ENCODE measurements around the gene GTF2A1. TPM values are rescaled to one million over a fixed set of nuclear protein-coding genes. Genes with fewer than 3 reads are reported as not detected.

GTF2A1 gene
- total RNA-seq, 3 donors from 2014 or later, result 27.5 to 33.3 (median 29.7) TPM

DNA sequence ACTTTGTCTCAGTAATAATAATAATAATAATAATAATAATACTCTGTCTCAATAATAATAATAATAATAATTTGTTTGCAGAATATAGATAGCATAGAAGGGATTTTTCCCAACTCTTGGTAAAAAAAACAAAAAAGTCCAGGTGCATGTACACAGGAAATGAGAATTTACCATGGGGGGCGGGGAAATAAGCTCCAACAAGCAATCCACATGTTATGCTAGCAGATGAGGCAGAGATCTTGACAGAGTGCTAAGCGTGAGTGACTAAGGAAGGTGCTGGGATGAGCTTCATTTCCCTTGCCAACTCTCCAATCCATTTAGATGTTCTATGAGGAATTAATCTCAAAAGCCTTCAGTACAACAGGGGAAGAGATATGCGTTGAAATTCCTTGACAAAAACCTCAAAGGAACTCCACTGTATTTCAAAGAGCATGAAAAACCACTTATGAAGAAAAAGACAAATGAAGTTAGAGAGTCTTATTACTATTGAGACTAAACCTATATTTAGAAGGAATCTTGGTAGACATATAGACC lies 44.9 kb upstream of the GTF2A1 start:
- TF ChIP-seq, protein P1, sequence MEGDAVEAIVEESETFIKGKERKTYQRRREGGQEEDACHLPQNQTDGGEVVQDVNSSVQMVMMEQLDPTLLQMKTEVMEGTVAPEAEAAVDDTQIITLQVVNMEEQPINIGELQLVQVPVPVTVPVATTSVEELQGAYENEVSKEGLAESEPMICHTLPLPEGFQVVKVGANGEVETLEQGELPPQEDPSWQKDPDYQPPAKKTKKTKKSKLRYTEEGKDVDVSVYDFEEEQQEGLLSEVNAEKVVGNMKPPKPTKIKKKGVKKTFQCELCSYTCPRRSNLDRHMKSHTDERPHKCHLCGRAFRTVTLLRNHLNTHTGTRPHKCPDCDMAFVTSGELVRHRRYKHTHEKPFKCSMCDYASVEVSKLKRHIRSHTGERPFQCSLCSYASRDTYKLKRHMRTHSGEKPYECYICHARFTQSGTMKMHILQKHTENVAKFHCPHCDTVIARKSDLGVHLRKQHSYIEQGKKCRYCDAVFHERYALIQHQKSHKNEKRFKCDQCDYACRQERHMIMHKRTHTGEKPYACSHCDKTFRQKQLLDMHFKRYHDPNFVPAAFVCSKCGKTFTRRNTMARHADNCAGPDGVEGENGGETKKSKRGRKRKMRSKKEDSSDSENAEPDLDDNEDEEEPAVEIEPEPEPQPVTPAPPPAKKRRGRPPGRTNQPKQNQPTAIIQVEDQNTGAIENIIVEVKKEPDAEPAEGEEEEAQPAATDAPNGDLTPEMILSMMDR (IDR thresholded peaks at IDR 0.05), result no peak
- TF ChIP-seq POLR2A (IDR thresholded peaks at IDR 0.05), result no peak
- intact Hi-C loops (cut with DNase I; ENCODE audit: low total_unique reads), result no loop called here

DNA sequence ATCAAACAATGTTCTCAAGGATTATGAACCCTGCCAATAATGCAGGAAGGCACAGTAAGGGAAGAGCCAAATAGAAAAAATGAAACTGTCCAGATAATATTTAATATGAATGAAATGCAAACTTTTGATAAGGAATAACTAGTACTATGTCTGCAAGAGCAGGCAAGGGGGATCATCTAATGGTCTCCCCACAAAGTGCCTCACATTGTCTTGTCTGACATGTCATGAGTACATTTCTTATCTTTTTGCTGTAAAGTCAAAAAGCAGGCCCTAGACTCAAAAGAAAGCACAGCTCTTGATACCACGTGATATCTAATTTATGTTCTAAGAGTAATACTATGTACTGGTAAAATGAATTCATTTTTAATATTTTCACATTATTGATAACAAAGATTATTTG lies 43.9 kb upstream of the GTF2A1 start:
- no peaks in the 10 kb centered on the region for H3K36me3 ChIP-seq
- TF ChIP-seq POLR2A (IDR thresholded peaks at IDR 0.05) (no peak), POLR2AphosphoS5 (IDR thresholded peaks at IDR 0.05) (no peak)
- TF ChIP-seq, protein P1 (IDR thresholded peaks at IDR 0.05), result no peak
- no peak overlapping the region for H3K27ac ChIP-seq
- no peaks in the 10 kb centered on the region for H3K9me3 ChIP-seq
- DNase-seq (ENCODE audit: low spot score in 2 of 2), result no peak
- H3K4me1 ChIP-seq, result no peaks in the 10 kb centered on the region
- no peaks in the 10 kb centered on the region for H3K27me3 ChIP-seq
- H3K4me3 ChIP-seq, result no peak overlapping the region
- intact Hi-C loops (cut with DNase I; ENCODE audit: low total_unique reads), result no loop called here

More for the DNA sequence above, 44.9 kb upstream of the GTF2A1 start:
- Histone ChIP-seq H3K4me3 (no peak overlapping the region), H3K27me3 (no peaks in the 10 kb centered on the region), H3K27ac (no peak overlapping the region), H3K36me3 (no peaks in the 10 kb centered on the region), H3K9me3 (no peaks in the 10 kb centered on the region), H3K4me1 (no peaks in the 10 kb centered on the region)
- no peak for DNase-seq (ENCODE audit: low spot score in 2 of 2)

DNA sequence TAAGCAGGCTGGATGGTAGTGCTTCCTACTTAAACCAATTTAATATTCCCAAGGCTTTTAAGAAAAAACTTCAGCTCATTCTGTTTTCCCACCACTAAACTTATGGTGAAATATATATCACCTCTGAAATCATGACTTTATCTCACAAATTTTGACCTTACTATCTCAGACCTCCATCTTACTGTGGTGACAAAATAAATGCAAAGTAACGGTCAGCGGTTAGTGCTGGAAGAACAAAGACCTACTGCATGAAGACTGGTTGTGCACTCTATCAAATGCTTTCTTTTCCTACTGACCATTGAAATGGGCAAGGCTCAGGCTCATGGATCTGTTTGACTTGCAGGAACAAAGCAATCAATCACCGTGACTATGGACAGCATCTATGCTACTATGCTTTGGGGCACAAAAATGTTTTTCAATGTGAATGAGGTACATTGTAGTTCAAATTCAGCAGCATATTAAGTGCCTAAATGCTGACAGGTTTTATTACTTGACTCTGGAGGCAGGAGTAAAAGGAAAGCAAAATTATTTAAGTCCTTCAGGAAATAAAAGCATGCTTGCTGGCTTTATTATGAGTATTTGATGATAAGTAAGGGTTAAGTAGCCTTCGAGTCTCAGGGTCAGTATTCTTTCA lies 43.1 kb upstream of the GTF2A1 start:
- H3K27ac ChIP-seq, result no peak overlapping the region
- no peak for DNase-seq (ENCODE audit: low spot score in 2 of 2)
- no peak for TF ChIP-seq POLR2A (IDR thresholded peaks at IDR 0.05)
- TF ChIP-seq POLR2AphosphoS5 (IDR thresholded peaks at IDR 0.05), result no peak
- TF ChIP-seq, protein P1 (IDR thresholded peaks at IDR 0.05), result no peak

DNA sequence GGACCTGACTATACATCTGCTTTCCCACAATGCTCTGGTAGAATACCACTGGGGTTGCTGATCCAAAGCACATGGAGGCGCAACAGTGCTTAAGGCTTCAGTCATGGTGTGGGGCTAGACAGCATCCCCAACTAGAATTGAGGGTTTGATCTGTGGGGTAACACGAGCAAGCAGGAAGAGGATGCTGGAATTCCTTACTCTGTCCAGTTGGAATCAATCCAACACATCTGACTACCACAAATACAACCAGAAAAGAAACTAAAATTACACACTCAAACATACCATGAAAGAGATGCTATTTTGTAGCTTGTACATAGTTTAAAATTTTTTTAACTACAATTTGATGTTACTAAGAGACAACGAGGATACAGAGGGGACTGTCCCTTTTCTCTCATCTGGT lies 40.4 kb upstream of the GTF2A1 start:
- Histone ChIP-seq H3K36me3 (no peaks in the 10 kb centered on the region), H3K4me1 (no peaks in the 10 kb centered on the region), H3K9me3 (no peaks in the 10 kb centered on the region), H3K27ac (no peak overlapping the region), H3K4me3 (no peak overlapping the region), H3K27me3 (no peaks in the 10 kb centered on the region)
- intact Hi-C loops (cut with DNase I; ENCODE audit: low total_unique reads), result no loop called here
- DNase-seq (ENCODE audit: low spot score in 2 of 2), result no peak
- TF ChIP-seq, protein P1 (IDR thresholded peaks at IDR 0.05), result no peak
- TF ChIP-seq POLR2A (IDR thresholded peaks at IDR 0.05), result no peak
- no peak for TF ChIP-seq POLR2AphosphoS5 (IDR thresholded peaks at IDR 0.05)

More for the DNA sequence above, 43.1 kb upstream of the GTF2A1 start:
- intact Hi-C loops (cut with DNase I; ENCODE audit: low total_unique reads), result no loop called here
- H3K4me3 ChIP-seq, result no peak overlapping the region
- H3K9me3 ChIP-seq, result no peaks in the 10 kb centered on the region
- no peaks in the 10 kb centered on the region for H3K27me3 ChIP-seq
- H3K36me3 ChIP-seq, result no peaks in the 10 kb centered on the region
- H3K4me1 ChIP-seq, result no peaks in the 10 kb centered on the region

DNA sequence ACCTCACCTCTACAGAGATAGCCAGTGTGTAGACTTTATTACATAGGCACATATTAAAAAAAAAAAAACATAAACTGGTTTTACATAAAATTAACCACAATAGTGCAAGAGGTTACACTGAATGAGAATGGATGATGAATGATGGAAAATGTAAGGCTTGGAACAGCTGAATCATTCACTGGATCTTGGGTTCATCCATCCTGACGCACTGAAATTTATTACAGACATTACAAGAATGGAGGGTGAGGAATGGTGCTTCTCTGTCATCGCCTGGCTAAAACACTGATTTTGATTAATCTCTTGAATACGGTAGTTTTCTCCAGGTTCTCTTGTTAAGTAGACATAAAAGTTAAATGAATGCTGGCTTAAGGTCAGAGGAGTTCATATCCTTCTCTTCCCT lies 40.0 kb upstream of the GTF2A1 start:
- H3K27me3 ChIP-seq, result no peaks in the 10 kb centered on the region
- no peaks in the 10 kb centered on the region for H3K4me1 ChIP-seq
- DNase-seq (ENCODE audit: low spot score in 2 of 2), result no peak
- H3K36me3 ChIP-seq, result no peaks in the 10 kb centered on the region
- no peak for TF ChIP-seq POLR2A (IDR thresholded peaks at IDR 0.05)
- TF ChIP-seq, protein P1 (IDR thresholded peaks at IDR 0.05), result no peak
- TF ChIP-seq POLR2AphosphoS5 (IDR thresholded peaks at IDR 0.05), result no peak
- no peak overlapping the region for H3K4me3 ChIP-seq
- H3K27ac ChIP-seq, result no peak overlapping the region
- no peaks in the 10 kb centered on the region for H3K9me3 ChIP-seq
- intact Hi-C loops (cut with DNase I; ENCODE audit: low total_unique reads), result no loop called here
